Body of pancreas (tissue), 4 donors: ENCODE results near the gene SLC26A9.

Experiments used
- CTCF ChIP-seq, 7 experiments: fragments of 450-650 bp in 4 of 7; fragments of 200-600 bp in 3 of 7; sonication (generic) in 3 of 7; IDR thresholded peaks; one replicate each; pipeline ENCODE4 v1.5.1; 2016 to 2019; ENCODE audit warnings: antibody characterized with exemption in 7 of 7
- POLR2A ChIP-seq, 3 donors: fragments of 450-650 bp; IDR thresholded peaks; one replicate each; pipeline ENCODE4 v1.6.1; 2016; ENCODE audit warnings: antibody characterized with exemption in 3 of 3, mild to moderate bottlenecking in 2 of 3

GRCh38 chr1:205922314-205922713, 20.9 kb downstream of the SLC26A9 start:
- TF ChIP-seq CTCF (IDR thresholded peaks at IDR 0.05) = no peak
- TF ChIP-seq POLR2A (IDR thresholded peaks at IDR 0.05) = no peak
